HG03103 (cell line): ENCODE results near the gene CPNE4.
"Not testable (repeated sequence)": the region's sequence is repeated elsewhere in the genome, so short reads cannot be mapped to it uniquely, and the experiment has no call there.

Experiments used
- ATAC-seq: cut with Tn5 transposase; IDR thresholded peaks from one replicate; pipeline ENCODE4 v1.9.1; 2021; ENCODE audit warnings: low read depth; ENCODE audit not compliant: unreplicated experiment

The CPNE4 gene

DNA sequence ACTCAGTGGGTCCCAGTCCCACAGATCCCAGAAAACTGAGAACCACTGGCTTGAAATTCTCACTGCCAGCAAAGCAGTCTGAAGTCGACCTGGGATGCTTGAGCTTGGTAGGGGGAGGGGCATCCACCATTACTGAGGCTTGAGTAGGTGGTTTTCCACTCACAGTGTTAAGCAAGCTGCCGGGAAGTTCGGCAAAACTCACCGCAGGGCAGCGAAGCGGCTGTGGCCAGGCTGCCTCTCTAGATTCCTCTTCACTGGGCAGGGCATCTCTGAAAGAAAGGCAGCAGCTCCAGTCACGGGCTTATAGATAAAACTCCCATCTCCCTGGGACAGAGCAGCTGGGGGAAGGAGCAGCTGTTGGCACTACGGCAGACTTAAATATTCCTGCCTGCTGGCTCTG, 71.4 kb downstream of the CPNE4 start:
- ATAC-seq = not testable (repeated sequence)

- ATAC-seq = no peak
These were observed 71.8 kb downstream of the CPNE4 start for GRCh38 chr3:131962982-131963381.

GRCh38 chr3:131960324-131960723, 74.5 kb downstream of the CPNE4 start:
- ATAC-seq = no peak

DNA sequence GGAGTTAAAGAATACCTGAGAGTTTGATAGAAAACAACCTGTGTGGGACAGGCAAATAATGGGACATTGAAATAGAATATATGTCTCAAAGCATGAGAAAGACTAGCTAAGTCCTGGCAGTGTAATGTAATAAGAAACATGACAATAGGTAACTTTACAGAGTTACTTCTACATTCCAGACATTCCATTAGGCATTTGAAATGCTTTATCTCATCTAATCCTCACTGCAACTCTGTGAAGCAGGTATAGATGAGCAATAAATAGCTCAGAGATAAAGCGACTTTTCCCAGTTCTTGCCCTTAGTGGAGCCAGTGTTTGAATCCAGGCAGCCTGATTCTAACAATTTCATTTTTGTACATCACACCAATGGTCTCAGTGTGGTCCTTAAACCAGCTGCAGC, 76.8 kb downstream of the CPNE4 start:
- no peak for ATAC-seq

GRCh38 chr3:131957511-131957910, 77.3 kb downstream of the CPNE4 start:
- no peak for ATAC-seq

- ATAC-seq = no peak
These were observed 86.0 kb downstream of the CPNE4 start for GRCh38 chr3:131948806-131949205.

DNA sequence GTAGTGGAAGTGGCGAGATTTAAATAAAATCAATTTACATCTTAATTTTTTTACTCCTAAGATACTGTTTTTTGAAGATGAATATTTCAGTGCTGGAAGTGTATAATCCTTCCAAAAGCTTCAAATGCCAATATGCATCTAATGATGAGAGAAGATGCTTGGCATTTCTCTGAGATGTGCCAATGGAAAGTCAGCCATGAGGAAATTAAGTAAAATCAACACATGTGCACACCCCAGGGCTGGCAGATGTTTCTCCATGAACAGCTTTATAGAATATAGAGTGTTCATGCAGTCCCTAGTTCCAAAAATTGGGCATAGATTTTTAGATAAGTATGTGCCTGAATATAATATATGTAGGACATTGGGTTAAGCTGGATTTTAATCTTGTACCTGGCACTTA, 90.1 kb downstream of the CPNE4 start:
- ATAC-seq = no peak

DNA sequence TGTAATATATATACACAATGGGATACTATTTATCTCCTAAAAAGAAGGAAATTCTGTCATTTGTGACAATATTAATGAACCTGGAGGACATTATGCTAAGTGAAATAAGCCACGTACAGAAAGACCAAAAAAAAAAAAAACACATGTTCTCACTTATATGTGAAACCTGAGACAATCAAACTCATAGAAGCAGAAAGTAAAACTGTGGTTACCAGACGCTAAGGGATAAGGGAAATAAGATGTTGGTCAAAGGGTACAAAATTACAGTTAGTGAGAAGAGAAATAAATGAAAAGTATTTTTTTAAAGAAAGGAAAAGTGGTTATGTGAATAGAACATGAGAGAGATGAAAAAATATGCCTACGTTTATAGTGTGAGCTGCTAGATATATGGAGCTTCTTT, 101.1 kb downstream of the CPNE4 start:
- ATAC-seq = no peak

- no peak for ATAC-seq
These were observed 106.2 kb downstream of the CPNE4 start for GRCh38 chr3:131928593-131928992.

DNA sequence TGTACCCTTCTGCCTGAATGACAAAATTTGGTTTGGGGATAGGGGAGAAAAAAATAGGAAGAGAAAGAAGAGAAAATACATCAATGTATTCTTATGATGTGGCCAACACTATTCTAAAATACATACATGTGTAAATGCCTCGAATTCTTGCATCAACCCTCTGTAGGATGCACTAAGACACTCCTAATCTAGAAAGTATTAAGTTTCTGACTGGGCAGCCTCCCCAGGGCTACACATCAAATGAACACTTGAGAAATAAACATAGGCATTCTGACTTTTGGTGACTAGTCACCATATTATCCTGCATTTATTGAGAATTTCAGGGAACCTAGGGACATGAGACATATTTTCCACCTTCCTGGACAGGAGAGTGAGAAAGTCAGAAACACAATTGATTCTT, 109.2 kb downstream of the CPNE4 start:
- ATAC-seq = no peak

DNA sequence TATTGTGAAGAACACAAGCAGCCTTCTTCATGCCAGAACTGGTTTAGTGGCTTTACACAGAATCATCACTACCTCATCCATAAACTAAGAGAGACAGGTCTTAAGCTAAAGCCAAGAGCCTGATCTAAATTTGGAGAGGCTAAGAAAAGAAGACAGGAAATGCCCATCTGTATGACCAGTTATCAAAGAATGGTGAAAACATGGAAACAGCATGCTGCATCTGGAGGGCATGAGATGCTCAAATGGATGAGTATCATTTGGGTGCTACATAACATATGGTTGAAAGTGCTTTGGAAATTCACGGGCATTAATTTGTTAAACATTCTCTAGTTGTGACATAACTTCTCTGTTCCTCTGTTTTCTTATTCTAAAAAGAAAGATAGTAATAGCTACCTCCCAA, 112.5 kb downstream of the CPNE4 start:
- ATAC-seq = no peak

DNA sequence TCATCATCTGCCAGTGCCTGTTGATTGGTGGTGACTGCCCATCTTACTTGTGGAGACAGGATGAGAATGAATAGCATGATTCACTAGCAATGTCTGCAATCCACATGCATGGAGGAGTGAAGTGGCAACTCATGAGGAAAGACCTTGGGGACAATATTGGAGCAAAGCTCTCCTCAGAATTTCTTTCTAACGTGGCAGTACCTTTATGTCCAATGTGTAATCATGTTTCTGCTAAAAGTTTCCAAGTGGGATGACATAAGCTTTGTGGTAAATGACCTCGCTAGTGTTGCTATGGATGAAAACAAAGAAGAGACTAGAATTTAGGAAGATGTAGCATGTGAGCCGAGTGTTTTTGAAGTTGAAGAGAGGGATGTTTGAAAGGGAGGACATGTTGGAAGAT, 117.8 kb downstream of the CPNE4 start:
- ATAC-seq = no peak

GRCh38 chr3:131914090-131914691, 120.6 kb downstream of the CPNE4 start:
- ATAC-seq = no peak

GRCh38 chr3:131912255-131912654, 122.6 kb downstream of the CPNE4 start:
- no peak for ATAC-seq

DNA sequence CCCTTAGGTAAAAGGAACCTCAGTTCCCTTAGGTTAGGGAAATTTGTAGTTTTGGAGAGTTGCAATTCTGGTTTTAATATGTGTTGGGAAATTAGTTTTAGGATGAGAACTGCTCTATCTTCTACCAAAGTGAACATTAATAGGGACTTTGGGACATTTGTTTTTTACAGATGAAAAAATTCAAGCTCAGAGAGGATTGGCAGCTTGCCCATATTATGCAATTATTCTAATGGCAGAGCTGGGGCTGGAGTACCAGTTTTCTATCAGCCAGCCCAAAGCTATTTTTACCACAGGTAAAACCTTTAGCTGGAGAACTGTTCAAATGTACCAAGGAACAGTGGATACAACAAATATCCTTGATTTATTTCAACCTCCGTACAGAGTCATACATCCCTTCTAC, 127.0 kb downstream of the CPNE4 start:
- ATAC-seq = no peak

GRCh38 chr3:131903988-131904415, 130.8 kb downstream of the CPNE4 start:
- no peak for ATAC-seq

GRCh38 chr3:131901686-131902085, 133.1 kb downstream of the CPNE4 start:
- no peak for ATAC-seq

DNA sequence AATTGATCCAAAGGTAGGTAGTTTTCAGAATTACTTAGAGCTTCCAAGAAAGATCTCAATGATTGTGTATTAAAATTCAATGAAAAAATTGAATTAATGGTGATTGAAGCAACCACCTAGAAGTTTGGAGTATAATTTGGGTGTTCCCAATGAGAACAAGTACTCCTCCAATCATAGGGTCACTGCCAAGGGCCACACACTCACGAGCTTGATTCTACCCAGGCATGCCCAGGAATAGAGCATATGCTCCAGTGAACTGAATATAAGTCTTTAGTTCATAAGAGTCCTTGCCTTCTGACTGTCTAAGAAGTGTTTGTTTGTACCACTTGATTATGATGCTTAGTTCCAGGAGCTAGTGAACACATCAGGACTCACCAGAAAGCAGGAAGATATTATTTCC, 133.9 kb downstream of the CPNE4 start:
- ATAC-seq = no peak

GRCh38 chr3:131899021-131899420, 135.8 kb downstream of the CPNE4 start:
- ATAC-seq = no peak

DNA sequence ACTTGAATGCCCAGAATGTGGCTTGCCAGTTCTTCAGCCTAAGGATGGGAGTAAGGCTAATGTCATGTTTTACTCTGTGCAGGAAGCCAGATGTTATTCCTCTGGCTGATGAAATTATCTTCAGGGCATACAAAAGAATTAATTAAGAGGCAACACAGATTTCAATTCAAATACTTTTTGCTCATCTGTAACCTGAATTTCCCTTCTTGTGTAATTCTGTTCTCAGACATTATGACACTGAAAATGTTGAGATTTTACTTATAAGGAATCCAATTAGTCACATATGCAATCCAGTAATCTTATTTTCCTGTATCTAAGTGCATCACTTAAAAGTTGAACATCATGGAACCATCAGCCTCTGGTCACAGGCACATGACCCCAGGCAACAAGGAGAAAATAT, 136.5 kb downstream of the CPNE4 start:
- no peak for ATAC-seq

DNA sequence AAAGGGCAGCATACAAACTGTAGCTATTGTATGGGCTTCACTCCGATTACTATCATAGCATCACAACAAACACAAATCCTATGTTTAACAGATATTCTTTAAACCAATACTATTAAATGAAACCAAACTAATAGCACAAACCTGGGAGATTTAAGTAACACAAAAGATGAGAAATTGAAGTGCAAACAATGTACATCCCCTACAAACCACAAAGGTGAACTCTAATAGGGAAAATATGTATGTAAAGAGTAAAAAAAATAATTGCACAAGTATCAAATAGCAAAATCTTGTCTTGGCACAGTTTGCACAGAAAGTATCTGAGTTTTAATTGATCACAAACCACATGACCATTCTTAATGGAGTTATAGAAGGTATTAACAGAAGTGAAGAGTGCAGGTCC, 138.5 kb downstream of the CPNE4 start:
- ATAC-seq = no peak

GRCh38 chr3:131895766-131896165, 139.0 kb downstream of the CPNE4 start:
- no peak for ATAC-seq

DNA sequence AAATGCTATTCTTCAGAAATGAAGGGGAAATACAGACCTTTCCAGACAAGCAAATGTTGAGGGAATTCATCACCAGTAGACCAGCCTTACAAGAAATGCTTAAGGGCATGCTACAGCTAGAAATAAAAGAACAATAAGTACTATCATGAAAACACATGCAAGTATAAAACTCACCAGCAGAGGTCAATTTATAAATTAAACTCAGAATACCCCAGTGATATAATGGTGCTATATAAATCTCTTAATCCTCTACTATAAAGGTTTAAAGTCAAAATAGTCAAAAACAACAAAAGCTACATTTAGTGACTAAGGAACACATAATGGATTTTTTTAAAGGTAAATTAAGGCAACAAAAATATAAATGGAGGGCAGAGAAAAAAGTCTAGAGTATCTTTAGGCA, 142.5 kb downstream of the CPNE4 start:
- ATAC-seq = no peak
